ENCODE measurements around the gene GPC3.

GRCh38 chrX:133514486-133514885 is 470.9 kb downstream of the GPC3 start:
- TF ChIP-seq CTCF (conservative IDR thresholded peaks at IDR 0.05; ENCODE audit: low read depth, low read length): no peak
- no peak for TF ChIP-seq EZH2 (IDR thresholded peaks at IDR 0.05; ENCODE audit: borderline replicate concordance, low read depth, low read length, poor library complexity, severe bottlenecking)
